Measurements from ENCODE around the gene SMIM10L1. TPM values are rescaled to one million over a fixed set of nuclear protein-coding genes. Genes with fewer than 3 reads are reported as not detected.

Gene SMIM10L1
- 6.7 TPM for total RNA-seq

GRCh38 chr12:11171145-11171968, at the start of gene SMIM10L1:
Gene SMIM10L1 (plus strand): TSS chr12:11171194. CDS start chr12:11171357, 163 bp downstream.

GRCh38 chr12:11134305-11134704, 36.7 kb upstream of the SMIM10L1 start, which contains the start of gene TAS2R30:
Gene TAS2R30 (minus strand): TSS chr12:11134644. CDS start chr12:11134244, 400 bp downstream.

GRCh38 chr12:11186837-11187236, 15.8 kb downstream of the SMIM10L1 start, which contains the start of gene TAS2R42:
Gene TAS2R42 (minus strand): TSS chr12:11186937. CDS start chr12:11186937, 0 bp downstream.

Other genes with a start within 250 kb of the SMIM10L1 start
- 0.70 TPM for gene PRH2, start 242.0 kb upstream of the SMIM10L1 start, total RNA-seq
- 8.2 TPM for gene TAS2R14, start 231.9 kb upstream of the SMIM10L1 start, total RNA-seq
- 7.0 TPM for gene TAS2R50, start 184.3 kb upstream of the SMIM10L1 start, total RNA-seq
- gene TAS2R20, start 172.9 kb upstream of the SMIM10L1 start, total RNA-seq = 9.4 TPM
- gene TAS2R19, start 148.6 kb upstream of the SMIM10L1 start, total RNA-seq = 14.1 TPM
- gene TAS2R31, start 139.8 kb upstream of the SMIM10L1 start, total RNA-seq = 18.9 TPM
- 6.7 TPM for gene TAS2R46, start 108.9 kb upstream of the SMIM10L1 start, total RNA-seq
- gene TAS2R43, start 78.9 kb upstream of the SMIM10L1 start, total RNA-seq = 10.3 TPM
- gene TAS2R30, start 36.5 kb upstream of the SMIM10L1 start, total RNA-seq = 15.6 TPM
- not detected for gene TAS2R42, start 15.7 kb downstream of the SMIM10L1 start, total RNA-seq
- gene PRB3, start 98.5 kb downstream of the SMIM10L1 start, total RNA-seq = not detected
- gene PRB4, start 139.2 kb downstream of the SMIM10L1 start, total RNA-seq = not detected
- gene PRB2, start 224.4 kb downstream of the SMIM10L1 start, total RNA-seq = not detected

Data from metanephros (tissue), 1 donor.